H1 (cell line): ENCODE measurements around the gene FBXO45. TPM values are rescaled to one million over a fixed set of nuclear protein-coding genes. Genes with fewer than 3 reads are reported as not detected.

Experiments used
- CTCF ChIA-PET: fragments of 300-600 bp; sonication (Branson Sonifier 250); formaldehyde crosslinking; loops from one replicate; lab custom pipeline; 2021; ENCODE audit not compliant: partially characterized antibody; lab: Charles Lee
- POLR2A ChIA-PET: fragments of 300-600 bp; sonication (Branson Sonifier 250); formaldehyde crosslinking; loops from one replicate; lab custom pipeline; 2021; ENCODE audit warnings: inconsistent platforms; ENCODE audit not compliant: partially characterized antibody; lab: Charles Lee
- DNase-seq, 2 experiments: peaks; one replicate each; pipeline versions ENCODE4 v3.0.0 to v3.0.0-alpha.2; 2010 to 2022; ENCODE audit warnings: low spot score in 2 of 2, low read depth in 1 of 2, mixed read lengths in 1 of 2
- FAIRE-seq: peaks from 2 replicates; lab custom pipeline; 2011; peaks lifted over from hg19 to GRCh38; lab: Jason Lieb, UNC
- H2AFZ ChIP-seq: 2 replicates; pipeline ENCODE4 v1.8.1; 2012; ENCODE audit warnings: low read length, inconsistent platforms
- H2AK5ac ChIP-seq: 2 replicates; pipeline ENCODE4 v1.6.1; 2013; ENCODE audit warnings: low read depth, low read length
- H2BK120ac ChIP-seq: replicated peaks from 2 replicates; pipeline ENCODE3; 2013; ENCODE audit warnings: low read depth, low read length, inconsistent platforms
- H2BK12ac ChIP-seq: 2 replicates; pipeline ENCODE4 v1.6.1; 2013; ENCODE audit warnings: low read depth, low read length
- H2BK15ac ChIP-seq: 2 replicates; pipeline ENCODE4 v1.6.1; 2013; ENCODE audit warnings: low read length
- H2BK20ac ChIP-seq: 2 replicates; pipeline ENCODE4 v1.6.1; 2013; ENCODE audit warnings: low read length
- H2BK5ac ChIP-seq: 2 replicates; pipeline ENCODE4 v1.6.1; 2013; ENCODE audit warnings: low read depth, low read length
- H3K14ac ChIP-seq: 2 replicates; pipeline ENCODE4 v1.6.1; 2013; ENCODE audit warnings: inconsistent platforms; ENCODE audit not compliant: insufficient read length
- H3K18ac ChIP-seq: 2 replicates; pipeline ENCODE4 v1.6.1; 2013; ENCODE audit warnings: low read length; ENCODE audit errors: extremely low read depth
- H3K23ac ChIP-seq: 2 replicates; pipeline ENCODE4 v1.6.1; 2013; ENCODE audit warnings: inconsistent platforms; ENCODE audit not compliant: insufficient read length
- H3K23me2 ChIP-seq: 2 replicates; pipeline ENCODE4 v1.6.1; 2013; ENCODE audit warnings: low read depth, low read length
- H3K27ac ChIP-seq: 2 replicates; pipeline ENCODE4 v1.6.1; 2011; ENCODE audit warnings: low read depth, low read length, inconsistent platforms
- H3K27me3 ChIP-seq, 4 experiments: replicated peaks in 1 of 4; 1 replicate in 1 of 4; 2 replicates in 3 of 4; pipeline versions ENCODE4 v1.6.1 to v1.8.1; 2011 to 2013; ENCODE audit warnings: low read length in 3 of 4, mild to moderate bottlenecking in 3 of 4, inconsistent platforms in 2 of 4, mixed read lengths in 2 of 4, moderate library complexity in 1 of 4; ENCODE audit not compliant: control insufficient read depth in 3 of 4, insufficient read depth in 3 of 4; ENCODE audit errors: extremely low read depth in 1 of 4
- H3K36me3 ChIP-seq, 4 experiments: 2 replicates each; pipeline versions ENCODE4 v1.6.1 to v1.8.1; 2011 to 2013; ENCODE audit warnings: mild to moderate bottlenecking in 4 of 4, low read length in 3 of 4, moderate library complexity in 2 of 4, control low read depth in 1 of 4, inconsistent platforms in 1 of 4; ENCODE audit not compliant: insufficient read depth in 4 of 4, control insufficient read depth in 2 of 4
- H3K4ac ChIP-seq: replicated peaks from 2 replicates; pipeline ENCODE3; 2013; ENCODE audit warnings: low read length, low read depth, mixed read lengths, inconsistent platforms; ENCODE audit not compliant: insufficient read length
- H3K4me1 ChIP-seq, 4 experiments: replicated peaks in 1 of 4; 1 replicate in 1 of 4; 2 replicates in 3 of 4; pipeline versions ENCODE4 v1.6.1 to v1.8.1; 2011 to 2013; ENCODE audit warnings: low read length in 3 of 4, inconsistent platforms in 2 of 4, mixed read lengths in 1 of 4; ENCODE audit not compliant: insufficient read depth in 4 of 4, control insufficient read depth in 3 of 4
- H3K4me2 ChIP-seq, 2 experiments: 2 replicates each; pipeline versions ENCODE4 v1.6.1 to v1.8.1; 2011 to 2013; ENCODE audit warnings: low read depth in 2 of 2, low read length in 2 of 2, control low read depth in 1 of 2, inconsistent platforms in 1 of 2, mild to moderate bottlenecking in 1 of 2; ENCODE audit not compliant: insufficient read depth in 1 of 2
- H3K4me3 ChIP-seq, 4 experiments: fragments of 200-600, 300-600 bp in 1 of 4; sonication (generic), shearing (Covaris generic), sonication (Bioruptor Twin) in 1 of 4; 2 replicates each; pipeline versions ENCODE4 v1.5.1 to v1.8.1; 2011 to 2016; ENCODE audit warnings: low read length in 4 of 4, low read depth in 3 of 4, control low read depth in 2 of 4, inconsistent platforms in 2 of 4, mild to moderate bottlenecking in 2 of 4, mixed read lengths in 1 of 4, moderate library complexity in 1 of 4; ENCODE audit not compliant: insufficient read depth in 2 of 4; ENCODE audit errors: extremely low read depth in 1 of 4
- H3K56ac ChIP-seq: replicated peaks from 2 replicates; pipeline ENCODE3; 2013; ENCODE audit warnings: low read depth, mild to moderate bottlenecking, mixed read lengths, low read length, inconsistent platforms; ENCODE audit not compliant: insufficient read length
- H3K79me1 ChIP-seq: 2 replicates; pipeline ENCODE4 v1.6.1; 2013; ENCODE audit warnings: low read depth, low read length, control low read depth
- H3K79me2 ChIP-seq, 2 experiments: 2 replicates each; pipeline versions ENCODE4 v1.6.1 to v1.8.1; 2012 to 2013; ENCODE audit warnings: low read length in 2 of 2, mild to moderate bottlenecking in 2 of 2, inconsistent platforms in 1 of 2; ENCODE audit not compliant: insufficient read depth in 2 of 2, control insufficient read depth in 1 of 2
- H3K9ac ChIP-seq, 4 experiments: replicated peaks in 1 of 4; 1 replicate in 1 of 4; 2 replicates in 3 of 4; pipeline versions ENCODE4 v1.6.1 to v1.8.1; 2011 to 2013; ENCODE audit warnings: low read depth in 3 of 4, low read length in 3 of 4, control low read depth in 2 of 4, mild to moderate bottlenecking in 2 of 4, moderate library complexity in 2 of 4, inconsistent platforms in 1 of 4; ENCODE audit errors: extremely low read depth in 1 of 4
- H3K9me3 ChIP-seq, 2 experiments: 2 replicates each; pipeline versions ENCODE4 v1.6.1 to v1.8.1; 2012 to 2013; ENCODE audit warnings: mild to moderate bottlenecking in 2 of 2, moderate library complexity in 2 of 2, control low read depth in 1 of 2, inconsistent platforms in 1 of 2, low read depth in 1 of 2, low read length in 1 of 2, mixed read lengths in 1 of 2; ENCODE audit not compliant: insufficient read depth in 2 of 2
- H4K20me1 ChIP-seq, 2 experiments: replicated peaks in 1 of 2; 2 replicates each; pipeline versions ENCODE3 to v1.8.1; 2011 to 2013; ENCODE audit warnings: inconsistent platforms in 2 of 2, low read length in 2 of 2, mild to moderate bottlenecking in 1 of 2; ENCODE audit not compliant: insufficient read depth in 2 of 2, control insufficient read depth in 1 of 2
- H4K5ac ChIP-seq: 2 replicates; pipeline ENCODE4 v1.6.1; 2013; ENCODE audit warnings: low read length, low read depth, mixed read lengths, inconsistent platforms; ENCODE audit not compliant: insufficient read length
- H4K8ac ChIP-seq: 2 replicates; pipeline ENCODE4 v1.8.0; 2013; ENCODE audit warnings: mild to moderate bottlenecking, moderate library complexity, low read length, inconsistent platforms; ENCODE audit not compliant: insufficient read depth; ENCODE audit errors: extremely low read depth
- H4K91ac ChIP-seq: replicated peaks from 2 replicates; pipeline ENCODE3; 2013; ENCODE audit warnings: low read length, mixed read lengths, inconsistent platforms; ENCODE audit not compliant: insufficient read length
- ATF3 ChIP-seq: IDR thresholded peaks from 2 replicates; pipeline ENCODE4 v1.6.1; 2011; ENCODE audit warnings: low read depth, mild to moderate bottlenecking, low read length; ENCODE audit not compliant: insufficient read depth
- CHD1 ChIP-seq: IDR thresholded peaks from 2 replicates; pipeline ENCODE4 v1.6.1; 2012; ENCODE audit warnings: low read depth, low read length, improper control_type of control experiment
- CHD2 ChIP-seq: IDR thresholded peaks from 2 replicates; pipeline ENCODE4 v1.6.1; 2012; ENCODE audit warnings: low read length, improper control_type of control experiment
- PHF8 ChIP-seq: fragments of 200-600 bp; sonication (generic); conservative IDR thresholded peaks from 2 replicates; pipeline ENCODE4 v1.7.1; 2012; ENCODE audit warnings: low read depth, mild to moderate bottlenecking, inconsistent platforms, low read length, moderate library complexity
- SP2 ChIP-seq: IDR thresholded peaks from 2 replicates; pipeline ENCODE4 v1.6.1; 2012; ENCODE audit warnings: mild to moderate bottlenecking, low read length, inconsistent platforms
- TAF1 ChIP-seq: IDR thresholded peaks from 2 replicates; pipeline ENCODE4 v1.6.1; 2011; ENCODE audit warnings: mild to moderate bottlenecking, low read depth, low read length
- WGBS, 2 experiments: shearing (Covaris generic) in 1 of 2; methylation state at CpG; one replicate each; pipeline versions ENCODE4 v1.1.6 to v1.1.7; 2013 to 2015; ENCODE audit warnings: low lambda C conversion rate in 2 of 2, mixed read lengths in 2 of 2, inconsistent platforms in 1 of 2, low coverage in 1 of 2, missing lambda C conversion rate in 1 of 2; ENCODE audit not compliant: insufficient replicate concordance in 2 of 2, insufficient coverage in 1 of 2, insufficient read length in 1 of 2; ENCODE audit errors: extremely low coverage in 1 of 2, missing lambda C conversion rate in 1 of 2; 5-methylcytosine and 5-hydroxymethylcytosine counted together
- polyA plus RNA-seq, 7 experiments: library from polyadenylated mRNA; depleted of rRNA in 3 of 7; stranded (reverse) in 5 of 7; unstranded in 2 of 7; fragments of >200 nt in 5 of 7; fragments of 200-250 nt in 2 of 7; gene quantifications; 1 replicate in 5 of 7; 2 replicates in 1 of 7; 4 replicates in 1 of 7; pipeline versions ENCODE4 v1.2.1 to v1.2.3, GENCODE V29; 2011 to 2013; ENCODE audit warnings: missing spikeins in 2 of 7, mixed read lengths in 2 of 7
- total RNA-seq: library from RNA; stranded (reverse); fragmentation: NEBNext Ultra II Directional; extraction: Animal tissue kit (Norgen Biotek cat#: 25700); gene quantifications from 2 replicates; pipeline ENCODE4 v1.2.1, GENCODE V29; 2021

Gene FBXO45
- total and polyA plus RNA-seq, 2 of the 8 experiments (the other 6 are each of a cell fraction or from before 2014, with no cell fraction given), result 5.2 to 19.4 TPM

- no peaks in the 10 kb centered on the region for H3K79me2 ChIP-seq
- no peak overlapping the region for H3K56ac ChIP-seq
- no peak overlapping the region for H2AFZ ChIP-seq
- no peak overlapping the region for H2BK20ac ChIP-seq
- no peak overlapping the region for H3K4me3 ChIP-seq
- no peaks in the 10 kb centered on the region for H3K79me1 ChIP-seq
- no peak overlapping the region for H2BK5ac ChIP-seq
- no peak overlapping the region for H2AK5ac ChIP-seq
- 91% methylated on average over 5 of the region's 5 CpGs; no CpG with 5 or more reads in 1 of the 2 experiments for WGBS, 2 experiments
- H3K9me3 ChIP-seq, result peaks cover 7 to 11% of the 10 kb centered on the region in 2 experiments
- H3K4me2 ChIP-seq, result no peak overlapping the region
- no peak overlapping the region for H3K27ac ChIP-seq
- no peak overlapping the region for H2BK15ac ChIP-seq
- H3K4me1 ChIP-seq, result no peaks in the 10 kb centered on the region
- H3K4ac ChIP-seq, result no peak overlapping the region
- no peak overlapping the region for H4K5ac ChIP-seq
- DNase-seq (no peak), FAIRE-seq (no peak)
- H4K20me1 ChIP-seq, result no peaks in the 10 kb centered on the region
- H3K9ac ChIP-seq, result no peak overlapping the region
- H3K27me3 ChIP-seq, result no peaks in the 10 kb centered on the region
- H3K23me2 ChIP-seq, result no peaks in the 10 kb centered on the region
- POLR2A ChIA-PET, result interaction anchor here (1.6 kb wide), 1 partner anchor 16 kb away, joined by 4 read pairs; the partner anchor contains the start of genes FBXO45 and WDR53
- no peak overlapping the region for H3K18ac ChIP-seq
- H2BK12ac ChIP-seq, result no peak overlapping the region
- peaks cover 0 to 10% (median 1%) of the 10 kb centered on the region in 4 experiments; a peak in 3 of 8 replicates for H3K36me3 ChIP-seq
- no peak overlapping the region for H4K8ac ChIP-seq
- H3K14ac ChIP-seq, result no peak overlapping the region
- CTCF ChIA-PET, result interaction anchor here (0.9 kb wide), 1 partner anchor 23 kb away, joined by 3 read pairs; no protein-coding TSS in a partner anchor
- no peak overlapping the region for H2BK120ac ChIP-seq
- no peak overlapping the region for H3K23ac ChIP-seq
- H4K91ac ChIP-seq, result no peak overlapping the region
- TF ChIP-seq SP2 (no peak), ATF3 (no peak), PHF8 (no peak), TAF1 (no peak), CHD2 (no peak), CHD1 (no peak)
Measured at GRCh38 chr3:196552253-196552652, 16.2 kb upstream of the FBXO45 start.
